Measurements from ENCODE around the gene NR4A2. TPM values are rescaled to one million over a fixed set of nuclear protein-coding genes. Genes with fewer than 3 reads are reported as not detected.

NR4A2 gene
- total RNA-seq, 1 experiment from 2014 or later, result 0.85 TPM

- ATAC-seq, result no peak
- DNase-seq (ENCODE audit: low read depth, low spot score), result no peak
- Histone ChIP-seq H3K36me3 (ENCODE audit: control insufficient read depth, insufficient read depth, low read length) (no peaks in the 10 kb centered on the region), H3K4me3 (ENCODE audit: low read depth in 2 of 2, low read length in 2 of 2) (no peak overlapping the region), H3K9me3 (ENCODE audit: control insufficient read depth, insufficient read depth, low read depth, low read length) (no peaks in the 10 kb centered on the region), H3K4me1 (ENCODE audit: control insufficient read depth, insufficient read depth, low read length) (no peaks in the 10 kb centered on the region), H3K27ac (ENCODE audit: low read length) (no peak overlapping the region), H3K27me3 (ENCODE audit: control insufficient read depth, insufficient read depth, low read length) (no peaks in the 10 kb centered on the region)
- in situ Hi-C loops (cut with HindIII; ENCODE audit: low pct_unique_long_range_greater_than_20kb, low sequenced_read_pairs), result no loop called here
- BruUV-seq (replicated peaks), result no TSS peak
- ChIA-PET CTCF (no interaction called here), POLR2A (no interaction called here)
- intact Hi-C loops (cut with micrococcal nuclease; ENCODE audit: unreplicated experiment), result no loop called here
- TF ChIP-seq, protein P1, sequence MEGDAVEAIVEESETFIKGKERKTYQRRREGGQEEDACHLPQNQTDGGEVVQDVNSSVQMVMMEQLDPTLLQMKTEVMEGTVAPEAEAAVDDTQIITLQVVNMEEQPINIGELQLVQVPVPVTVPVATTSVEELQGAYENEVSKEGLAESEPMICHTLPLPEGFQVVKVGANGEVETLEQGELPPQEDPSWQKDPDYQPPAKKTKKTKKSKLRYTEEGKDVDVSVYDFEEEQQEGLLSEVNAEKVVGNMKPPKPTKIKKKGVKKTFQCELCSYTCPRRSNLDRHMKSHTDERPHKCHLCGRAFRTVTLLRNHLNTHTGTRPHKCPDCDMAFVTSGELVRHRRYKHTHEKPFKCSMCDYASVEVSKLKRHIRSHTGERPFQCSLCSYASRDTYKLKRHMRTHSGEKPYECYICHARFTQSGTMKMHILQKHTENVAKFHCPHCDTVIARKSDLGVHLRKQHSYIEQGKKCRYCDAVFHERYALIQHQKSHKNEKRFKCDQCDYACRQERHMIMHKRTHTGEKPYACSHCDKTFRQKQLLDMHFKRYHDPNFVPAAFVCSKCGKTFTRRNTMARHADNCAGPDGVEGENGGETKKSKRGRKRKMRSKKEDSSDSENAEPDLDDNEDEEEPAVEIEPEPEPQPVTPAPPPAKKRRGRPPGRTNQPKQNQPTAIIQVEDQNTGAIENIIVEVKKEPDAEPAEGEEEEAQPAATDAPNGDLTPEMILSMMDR (IDR thresholded peaks at IDR 0.05), result no peak
- TF ChIP-seq TCF7L2 (IDR thresholded peaks at IDR 0.05; ENCODE audit: low read depth, low read length) (no peak), POLR2AphosphoS5 (IDR thresholded peaks at IDR 0.05; ENCODE audit: low read depth, low read length) (no peak), SIN3A (IDR thresholded peaks at IDR 0.05; ENCODE audit: borderline replicate concordance, insufficient read depth, low read depth, low read length) (no peak), REST (IDR thresholded peaks at IDR 0.05; ENCODE audit: insufficient read depth in 1 of 2, low read depth in 2 of 2, low read length in 1 of 2) (no peak)
These were observed 52.9 kb downstream of the NR4A2 start for GRCh38 chr2:156279446-156280150.

Other genes starting within 250 kb of the NR4A2 start
- 27.5 TPM for gene GPD2, start 103.7 kb upstream of the NR4A2 start, total RNA-seq (2021; ENCODE audit: unreplicated experiment)